ENCODE results near the gene BCAS1. TPM values are rescaled to one million over a fixed set of nuclear protein-coding genes. Genes with fewer than 3 reads are reported as not detected.
A peak's percentile ranks its signal among the peaks of the same experiment; 100 is the strongest.
"Not testable (repeated sequence)": the region's sequence is repeated elsewhere in the genome, so short reads cannot be mapped to it uniquely, and the experiment has no call there.

The BCAS1 gene
- total RNA-seq, 1 donor from 2014 or later, result 4.3 TPM

DNA sequence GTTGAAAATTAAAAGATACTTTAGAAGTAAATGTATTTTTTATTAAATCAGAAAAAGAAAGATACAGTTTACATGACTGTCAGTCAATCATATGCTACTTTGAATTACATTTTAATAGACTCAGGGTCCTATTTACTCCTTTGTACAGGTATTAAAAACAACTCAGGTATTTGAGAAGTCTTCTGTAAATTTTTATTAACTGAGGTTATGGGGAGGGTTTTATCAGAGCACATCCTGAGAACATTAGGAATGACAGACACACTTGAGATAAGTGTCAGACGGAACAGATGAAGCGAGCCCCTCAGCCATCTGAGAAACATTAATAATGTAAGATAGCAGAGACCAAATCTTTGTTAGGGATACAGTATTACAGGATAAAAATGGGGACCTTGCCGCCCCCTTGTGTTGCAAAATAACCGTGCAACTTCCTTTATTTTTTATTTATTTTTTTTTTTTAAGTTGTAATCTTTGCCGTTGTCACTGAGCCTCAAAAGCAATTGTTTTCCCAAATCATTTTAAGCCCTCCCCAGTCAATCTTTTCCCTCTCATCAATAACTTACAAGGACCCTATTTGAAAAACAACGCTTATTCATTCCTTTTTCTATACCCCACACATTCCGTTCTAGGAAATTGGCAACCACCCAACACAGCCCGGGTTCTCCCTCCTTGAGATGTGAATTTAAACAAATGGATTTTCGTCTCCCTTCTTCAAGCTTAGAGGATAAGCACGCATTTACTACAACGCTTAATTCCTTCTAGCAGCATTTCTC is 126.7 kb downstream of the BCAS1 start:
- DNase-seq (ENCODE audit: low spot score), result peak; percentile 37

GRCh38 chr20:53942973-53943372 is 127.4 kb downstream of the BCAS1 start:
- DNase-seq (ENCODE audit: low spot score), result no peak

DNA sequence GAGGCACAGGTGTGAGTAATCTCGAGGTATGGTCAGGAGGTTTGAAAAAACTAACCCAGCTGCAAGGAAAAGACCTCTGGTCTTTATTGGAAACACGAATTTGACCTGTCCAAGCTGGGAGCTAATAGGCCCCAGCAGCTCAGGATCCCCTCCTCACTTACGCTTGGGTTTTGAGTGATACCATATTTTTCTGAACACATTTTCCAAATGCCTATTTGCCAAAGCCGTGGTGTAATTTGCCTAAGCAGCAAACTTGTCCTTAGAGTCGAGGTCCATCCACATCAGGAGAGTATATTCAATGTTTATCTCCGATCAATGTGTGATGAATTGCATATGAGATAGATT is 128.0 kb downstream of the BCAS1 start:
- DNase-seq (ENCODE audit: low spot score), result no peak

- no peak for DNase-seq (ENCODE audit: low spot score)
These were observed 128.5 kb downstream of the BCAS1 start for GRCh38 chr20:53941680-53942471.

DNA sequence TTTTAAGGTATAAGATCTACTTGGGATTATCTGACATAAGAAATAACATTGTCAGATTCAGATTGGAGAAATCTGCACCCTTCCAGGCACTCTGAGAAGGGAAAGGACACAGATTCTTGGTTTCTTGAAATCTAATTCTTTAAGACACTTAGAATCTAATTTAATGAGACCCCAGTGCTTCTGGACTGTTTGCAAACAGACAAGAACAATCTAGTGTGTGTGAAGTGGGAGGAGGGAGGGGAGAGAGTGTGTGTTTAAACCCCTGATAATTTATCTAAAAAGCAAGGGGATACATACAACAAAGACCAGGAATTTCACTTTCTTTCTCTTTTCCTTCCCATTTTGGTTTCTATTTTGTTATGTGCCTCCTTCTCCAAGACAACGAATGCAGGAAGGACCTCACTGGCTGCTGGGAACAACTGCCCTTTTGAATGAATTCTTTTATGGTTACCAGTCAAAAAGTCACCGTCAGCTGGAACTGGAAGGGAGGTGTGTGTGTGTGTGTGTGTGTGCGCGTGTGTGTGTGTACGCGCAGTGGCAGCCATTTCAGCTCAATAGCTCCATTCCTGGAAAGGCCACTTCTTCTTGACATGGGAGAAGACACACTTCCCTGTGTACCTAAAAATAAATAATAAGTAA is 129.4 kb downstream of the BCAS1 start:
- DNase-seq (ENCODE audit: low spot score), result peak; percentile 69

DNA sequence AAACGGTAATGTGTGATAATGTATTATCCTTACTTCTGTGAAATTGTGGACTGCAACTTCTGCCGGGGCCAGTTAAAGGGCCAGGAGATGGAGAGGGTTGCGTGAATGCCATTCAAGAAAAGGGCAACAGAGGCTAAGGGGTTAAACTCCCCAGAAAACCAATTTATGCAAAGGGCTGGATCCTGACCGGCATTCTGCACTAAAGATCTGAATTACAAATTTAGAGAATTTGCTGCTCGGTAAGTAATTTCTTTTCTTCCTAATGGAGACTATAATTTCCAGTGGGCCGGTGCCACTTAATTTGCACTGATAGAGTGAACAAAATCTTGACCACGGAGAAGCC is 130.1 kb downstream of the BCAS1 start:
- no peak for DNase-seq (ENCODE audit: low spot score)

DNA sequence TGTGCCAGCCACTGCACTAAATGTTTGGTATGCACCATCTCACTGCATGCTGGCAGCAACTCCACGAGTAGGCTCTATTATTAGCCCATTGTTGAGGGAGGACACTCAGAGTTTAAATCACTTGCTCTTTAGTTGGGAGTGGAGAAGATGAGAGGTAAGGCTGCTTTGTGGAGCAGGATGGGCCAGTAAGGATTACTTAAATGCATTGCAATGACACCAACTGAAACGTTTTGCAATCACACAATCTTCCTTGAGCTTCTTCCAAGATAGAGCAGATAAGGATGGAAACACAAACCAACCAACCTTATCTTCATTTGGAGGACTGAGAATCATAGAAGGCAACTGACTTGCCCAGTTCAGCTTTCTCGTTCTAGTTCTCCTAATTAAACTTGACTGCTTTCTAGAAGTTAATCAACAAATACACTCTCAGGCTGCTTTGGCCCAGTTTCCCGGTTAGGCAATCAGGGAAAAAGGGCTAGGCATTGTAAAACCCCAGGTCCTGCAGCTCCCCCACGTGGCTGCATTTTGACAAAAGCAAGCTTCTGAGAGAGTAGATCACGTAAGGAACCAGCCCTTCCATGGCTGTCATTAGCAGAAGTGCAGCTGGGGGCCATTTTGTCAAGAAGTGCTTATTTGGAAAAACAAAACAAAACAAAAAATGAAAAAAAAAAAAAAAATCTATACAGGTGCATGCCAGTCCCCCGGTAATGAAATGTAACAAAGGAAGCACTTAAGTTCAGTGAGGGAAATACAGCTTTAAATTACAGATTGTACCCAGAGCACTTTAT is 130.6 kb downstream of the BCAS1 start:
- DNase-seq (ENCODE audit: low spot score), result peak; percentile 87

GRCh38 chr20:53939190-53939571 is 131.2 kb downstream of the BCAS1 start:
- DNase-seq (ENCODE audit: low spot score), result no peak

DNA sequence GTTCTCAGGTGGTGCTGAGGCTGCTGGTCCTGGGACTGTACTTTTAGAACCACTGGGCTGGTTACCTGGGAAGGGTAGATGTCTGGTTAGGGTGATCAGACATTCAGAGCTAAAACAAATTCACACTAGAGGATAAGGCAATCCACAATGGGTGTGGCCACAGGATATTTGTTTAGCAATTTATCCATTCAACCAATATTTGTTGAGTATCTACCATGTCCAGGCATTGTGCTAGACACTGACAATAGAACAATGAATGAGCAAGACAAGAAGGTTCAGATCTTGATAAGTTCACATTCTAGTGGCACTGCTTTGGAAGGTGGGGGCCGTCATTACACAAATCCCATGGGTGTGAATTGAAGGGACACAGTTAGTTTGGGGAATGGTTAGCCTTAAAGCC is 131.7 kb downstream of the BCAS1 start:
- no peak for DNase-seq (ENCODE audit: low spot score)

DNA sequence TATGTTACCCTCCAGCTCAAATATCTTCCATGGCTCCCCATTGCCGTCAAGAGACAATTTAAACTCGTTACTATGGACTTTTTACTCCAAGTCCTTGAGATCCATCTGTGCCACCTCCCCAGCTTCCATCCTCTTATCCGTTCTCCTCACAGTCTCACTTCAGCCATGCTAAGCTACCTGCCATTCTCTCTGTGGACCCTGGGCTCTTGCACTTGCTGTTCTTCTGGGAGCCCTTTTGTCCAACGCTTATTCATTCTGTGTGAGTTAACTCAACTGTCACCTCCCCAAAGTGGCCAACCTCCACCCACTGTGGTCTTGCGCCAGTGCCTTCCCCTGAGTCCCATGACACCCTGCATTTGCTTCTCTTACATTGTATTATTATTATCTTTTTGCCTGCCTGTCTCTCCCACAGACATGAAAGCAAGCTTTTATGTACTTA is 132.4 kb downstream of the BCAS1 start:
- no peak for DNase-seq (ENCODE audit: low spot score)

DNA sequence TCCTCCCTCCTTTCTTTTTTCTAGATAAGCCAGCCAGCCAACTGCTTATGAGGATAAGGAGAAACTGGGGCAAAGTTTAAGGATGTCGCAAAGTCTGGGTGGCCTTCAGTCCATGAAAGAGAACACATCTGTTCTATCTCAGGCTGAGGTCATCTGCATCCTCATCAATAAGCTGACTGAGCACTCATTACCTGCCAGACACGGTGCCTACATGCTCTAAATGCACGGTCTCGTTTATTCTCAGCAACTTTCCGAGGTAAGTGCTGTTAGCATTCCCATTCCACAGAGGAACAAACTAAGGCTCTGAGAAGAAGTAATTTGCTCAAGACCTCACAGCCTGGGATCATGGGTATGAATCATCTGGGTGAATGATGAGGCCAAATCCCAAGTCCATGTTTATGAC is 133.1 kb downstream of the BCAS1 start:
- no peak for DNase-seq (ENCODE audit: low spot score)

DNA sequence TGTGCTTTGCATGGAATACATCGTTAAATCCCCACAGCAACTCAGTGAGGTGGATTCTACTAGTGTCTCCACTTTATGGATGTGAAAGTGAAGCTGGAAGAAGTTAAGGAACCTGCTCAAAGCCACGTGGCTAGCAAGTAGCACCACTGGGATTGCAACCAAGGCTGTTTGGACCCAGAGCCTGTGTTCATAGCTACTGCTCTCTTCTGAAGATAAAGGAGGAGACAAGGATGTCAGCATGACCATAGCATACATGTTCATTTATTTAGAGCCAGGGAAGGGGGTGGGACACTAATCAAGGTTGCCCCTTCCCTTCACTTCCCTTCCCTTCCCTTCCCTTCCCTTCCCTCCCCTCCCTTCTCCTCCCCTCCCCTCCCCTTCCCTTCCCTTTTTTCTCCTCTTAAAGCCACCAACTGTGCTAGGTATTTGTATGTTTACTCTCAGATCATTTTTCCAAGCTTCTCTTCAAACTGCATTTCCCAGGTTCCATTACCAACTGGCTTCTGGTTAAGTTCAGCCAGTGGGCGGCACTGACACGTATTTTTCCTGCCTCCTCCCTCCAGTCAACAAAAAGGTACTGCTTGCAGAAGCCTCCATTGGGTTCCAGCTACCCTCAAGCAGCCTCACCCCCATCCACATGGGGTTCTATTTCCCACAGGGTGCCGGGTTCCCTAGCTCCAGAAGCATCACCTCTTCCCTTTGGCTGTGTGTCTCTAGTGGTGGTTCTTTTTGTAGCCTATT is 134.9 kb downstream of the BCAS1 start:
- DNase-seq (ENCODE audit: low spot score), result no peak

GRCh38 chr20:53934421-53935343 is 135.7 kb downstream of the BCAS1 start:
- peak; percentile 75 for DNase-seq (ENCODE audit: low spot score)

- no peak for DNase-seq (ENCODE audit: low spot score)
These were observed 137.1 kb downstream of the BCAS1 start for GRCh38 chr20:53933232-53933846.

GRCh38 chr20:53932655-53933192 is 137.7 kb downstream of the BCAS1 start:
- not testable (repeated sequence) for DNase-seq (ENCODE audit: low spot score)

- DNase-seq (ENCODE audit: low spot score), result no peak
These were observed 138.8 kb downstream of the BCAS1 start for GRCh38 chr20:53931597-53931996.

DNA sequence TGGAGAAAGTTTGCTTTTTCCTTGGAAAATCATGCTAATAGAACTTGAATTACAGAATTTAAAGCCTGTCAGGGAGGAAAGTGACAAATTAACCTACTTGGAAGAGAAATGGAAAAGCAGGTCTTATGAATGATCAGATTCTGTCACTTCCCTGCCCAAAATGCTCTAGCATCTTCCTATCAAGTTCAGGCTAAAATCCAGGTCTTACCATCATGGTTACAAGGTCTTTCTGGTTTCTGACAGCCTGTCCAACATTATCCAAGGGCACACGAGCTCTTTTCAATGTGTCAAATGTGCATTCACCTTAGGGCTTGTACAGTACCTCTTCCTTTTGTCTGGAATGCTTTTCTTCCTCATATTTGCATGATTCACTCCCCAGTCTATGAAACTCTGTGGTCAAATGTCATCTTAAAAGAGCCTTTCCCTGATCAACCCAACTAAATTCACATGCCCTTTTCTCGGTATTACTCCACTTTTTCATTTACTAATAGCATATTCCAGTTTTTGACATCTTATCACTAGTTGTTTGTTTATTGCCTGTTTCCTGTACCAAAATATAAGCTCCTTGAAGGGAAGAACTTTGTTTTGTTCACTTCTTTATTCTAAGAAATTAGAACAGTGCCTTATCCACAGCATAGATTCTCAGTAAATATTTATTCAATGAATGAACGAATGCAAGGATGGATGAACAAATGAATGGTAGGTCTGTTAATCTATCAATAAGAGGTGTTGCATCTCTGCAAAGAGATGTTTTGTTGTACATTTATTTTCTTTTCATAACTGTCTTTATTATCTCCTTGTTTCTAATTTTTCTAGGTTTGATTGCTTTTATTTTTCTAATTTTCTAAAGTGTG is 139.5 kb downstream of the BCAS1 start:
- no peak for DNase-seq (ENCODE audit: low spot score)

GRCh38 chr20:53929974-53930650 is 140.3 kb downstream of the BCAS1 start:
- DNase-seq (ENCODE audit: low spot score), result no peak
